Thoracic aorta (tissue), 2 donors: ENCODE results near the gene GRK1. TPM values are rescaled to one million over a fixed set of nuclear protein-coding genes. Genes with fewer than 3 reads are reported as not detected.

ENCODE experiments used
- ATAC-seq: fragments of 150-250 bp; one replicate; pipeline ENCODE4 v1.8.0; 2017; ENCODE audit warnings: low read depth; ENCODE audit not compliant: insufficient number of reproducible peaks, low FRiP score
- DNase-seq: peaks from one replicate; pipeline ENCODE4 v3.0.0-alpha.2; 2020; ENCODE audit warnings: low spot score
- H3K27ac ChIP-seq, 2 donors: fragments of 200-600 bp; sonication (generic); 1 replicate in 1 of 2; 2 replicates in 1 of 2; pipeline ENCODE4 v1.5.1; 2016; ENCODE audit warnings: mild to moderate bottlenecking in 2 of 2, moderate library complexity in 2 of 2
- H3K27me3 ChIP-seq: fragments of 200-600 bp; sonication (generic); replicated peaks from 2 replicates; pipeline ENCODE4 v1.6.0; 2016; ENCODE audit warnings: mild to moderate bottlenecking; ENCODE audit not compliant: insufficient read depth
- H3K36me3 ChIP-seq: fragments of 200-600 bp; sonication (generic); one replicate; pipeline ENCODE4 v1.5.1; 2016
- H3K4me1 ChIP-seq, 2 donors: fragments of 200-600 bp; sonication (generic); 1 replicate in 1 of 2; 2 replicates in 1 of 2; pipeline versions ENCODE4 v1.5.1 to v1.6.0; 2016; ENCODE audit warnings: low read depth in 2 of 2, mild to moderate bottlenecking in 1 of 2; ENCODE audit not compliant: control insufficient read depth in 1 of 2
- H3K4me3 ChIP-seq: fragments of 200-600 bp; sonication (generic); 2 replicates; pipeline ENCODE4 v1.5.1; 2016; ENCODE audit warnings: mild to moderate bottlenecking
- H3K9me3 ChIP-seq: fragments of 200-600 bp; sonication (generic); 2 replicates; pipeline ENCODE4 v1.5.1; 2016
- total RNA-seq, 2 donors: library from RNA; depleted of rRNA; stranded (reverse); fragments of >200 nt; gene quantifications; one replicate each; pipeline versions ENCODE4 v1.1.0 to v1.2.3, GENCODE V29; 2016
- TF ChIP-seq, protein P1 (sequence below): fragments of 200-600 bp; sonication (generic); IDR thresholded peaks from one replicate; pipeline ENCODE4 v1.5.1; 2019; ENCODE audit warnings: antibody characterized with exemption

Gene GRK1
- total RNA-seq, 2 donors from 2014 or later: not detected

DNA sequence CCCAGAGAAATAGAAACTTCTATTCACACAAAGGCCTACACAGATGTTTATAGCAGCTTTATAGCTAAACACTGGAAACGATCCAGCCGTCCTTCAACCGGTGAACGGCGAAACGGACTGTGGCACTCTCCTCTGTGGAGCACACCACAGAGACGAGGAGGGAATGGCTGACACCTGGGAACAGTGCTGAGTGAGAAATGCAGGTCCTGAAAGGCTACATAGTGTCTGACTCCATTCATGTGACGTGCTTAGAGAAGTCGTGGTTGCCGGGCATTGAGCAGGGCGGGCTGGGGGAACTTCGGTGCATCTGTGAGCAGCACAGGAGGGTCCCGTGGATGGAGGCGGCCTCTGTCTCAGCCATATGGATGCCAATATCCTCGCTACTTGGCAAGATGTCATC is 3.1 kb upstream of the GRK1 start:
- TF ChIP-seq, protein P1, sequence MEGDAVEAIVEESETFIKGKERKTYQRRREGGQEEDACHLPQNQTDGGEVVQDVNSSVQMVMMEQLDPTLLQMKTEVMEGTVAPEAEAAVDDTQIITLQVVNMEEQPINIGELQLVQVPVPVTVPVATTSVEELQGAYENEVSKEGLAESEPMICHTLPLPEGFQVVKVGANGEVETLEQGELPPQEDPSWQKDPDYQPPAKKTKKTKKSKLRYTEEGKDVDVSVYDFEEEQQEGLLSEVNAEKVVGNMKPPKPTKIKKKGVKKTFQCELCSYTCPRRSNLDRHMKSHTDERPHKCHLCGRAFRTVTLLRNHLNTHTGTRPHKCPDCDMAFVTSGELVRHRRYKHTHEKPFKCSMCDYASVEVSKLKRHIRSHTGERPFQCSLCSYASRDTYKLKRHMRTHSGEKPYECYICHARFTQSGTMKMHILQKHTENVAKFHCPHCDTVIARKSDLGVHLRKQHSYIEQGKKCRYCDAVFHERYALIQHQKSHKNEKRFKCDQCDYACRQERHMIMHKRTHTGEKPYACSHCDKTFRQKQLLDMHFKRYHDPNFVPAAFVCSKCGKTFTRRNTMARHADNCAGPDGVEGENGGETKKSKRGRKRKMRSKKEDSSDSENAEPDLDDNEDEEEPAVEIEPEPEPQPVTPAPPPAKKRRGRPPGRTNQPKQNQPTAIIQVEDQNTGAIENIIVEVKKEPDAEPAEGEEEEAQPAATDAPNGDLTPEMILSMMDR: no peak

DNA sequence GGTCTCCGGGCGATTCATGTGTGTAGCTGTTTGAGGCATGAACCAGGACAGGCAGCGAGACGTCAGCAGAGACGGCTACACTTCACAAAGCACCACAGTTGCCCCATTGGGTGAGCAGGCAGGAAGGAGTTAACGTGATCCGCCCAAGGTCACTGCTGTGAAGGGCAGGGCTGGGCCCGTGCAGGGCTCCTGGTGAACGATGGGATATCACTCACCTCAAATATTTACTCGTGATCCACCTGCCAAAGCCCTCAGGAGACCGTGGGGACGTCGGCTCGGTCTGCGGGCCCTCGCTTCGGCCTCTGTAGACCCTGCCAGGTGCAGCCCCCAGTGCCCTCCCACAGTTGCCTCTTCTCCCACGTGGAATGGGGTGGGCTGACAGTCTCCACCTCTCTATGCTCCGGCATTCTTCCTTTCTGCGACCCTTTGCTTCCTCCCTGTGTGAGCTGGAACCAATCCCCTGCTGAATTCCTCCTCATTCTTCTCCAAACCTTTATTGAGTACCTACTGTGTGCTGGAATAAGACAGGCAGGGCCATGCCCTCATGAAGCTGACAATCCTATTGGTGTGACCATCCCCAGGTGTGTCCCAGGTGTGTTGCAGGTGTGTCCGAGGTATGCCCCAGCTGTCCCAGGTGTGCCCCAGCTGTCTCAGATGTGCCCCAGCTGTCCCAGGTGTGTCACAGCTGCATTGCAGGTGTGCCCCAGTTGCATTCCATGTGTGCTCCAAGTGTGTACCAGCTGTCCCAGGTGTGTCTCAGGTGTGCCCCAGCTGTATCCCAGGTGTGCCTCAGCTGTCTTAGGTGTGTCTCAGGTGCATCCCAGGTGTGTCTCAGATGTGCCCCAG is 2.0 kb upstream of the GRK1 start:
- Histone ChIP-seq H3K27ac (no peak overlapping the region), H3K4me3 (no peak overlapping the region), H3K27me3 (no peaks in the 10 kb centered on the region), H3K4me1 (no peaks in the 10 kb centered on the region), H3K9me3 (peaks cover 7% of the 10 kb centered on the region), H3K36me3 (no peaks in the 10 kb centered on the region)
- DNase-seq (no peak), ATAC-seq (no peak)
- TF ChIP-seq, protein P1: no peak

More for the DNA sequence above, 3.1 kb upstream of the GRK1 start:
- Histone ChIP-seq H3K9me3 (peaks cover 7% of the 10 kb centered on the region), H3K36me3 (no peaks in the 10 kb centered on the region), H3K4me1 (no peaks in the 10 kb centered on the region), H3K27ac (no peak overlapping the region), H3K27me3 (no peaks in the 10 kb centered on the region), H3K4me3 (no peak overlapping the region)
- ATAC-seq (no peak), DNase-seq (no peak)

DNA sequence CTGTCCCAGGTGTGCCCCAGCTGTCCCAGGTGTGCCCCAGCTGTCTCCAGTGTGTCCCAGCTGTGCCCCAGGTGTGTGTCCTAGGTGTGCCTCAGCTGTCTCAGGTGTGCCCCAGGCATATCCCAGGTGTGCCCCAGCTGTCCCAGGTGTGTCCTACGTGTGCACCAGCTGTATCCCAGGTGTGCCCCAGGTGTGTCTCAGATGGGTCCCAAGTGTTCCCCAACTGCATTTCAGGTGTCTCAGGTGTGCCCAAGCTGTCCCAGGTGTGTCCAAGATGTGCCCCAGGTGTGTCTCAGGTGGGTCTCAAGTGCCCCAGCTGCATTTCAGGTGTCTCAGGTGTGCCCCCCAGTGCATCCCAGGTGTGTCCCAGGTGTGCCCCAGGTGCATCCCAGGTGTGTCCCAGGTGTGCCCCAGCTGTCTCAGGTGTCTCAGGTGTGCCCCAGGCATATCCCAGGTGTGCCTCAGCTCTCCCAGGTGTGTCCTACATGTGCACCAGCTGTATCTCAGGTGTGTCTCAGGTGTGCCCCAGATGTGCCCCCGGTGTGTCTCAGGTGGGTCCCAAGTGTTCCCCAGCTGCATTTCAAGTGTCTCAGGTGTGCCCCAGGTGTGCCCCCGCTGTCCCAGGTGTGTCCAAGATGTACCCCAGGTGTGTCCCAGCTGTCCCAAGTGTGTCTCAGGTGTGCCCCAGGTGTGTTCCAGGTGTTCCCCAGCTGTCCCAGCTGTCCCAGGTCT is 1.3 kb upstream of the GRK1 start:
- TF ChIP-seq, protein P1: no peak
- peaks cover 5% of the 10 kb centered on the region for H3K9me3 ChIP-seq
- no peak for DNase-seq
- no peak overlapping the region for H3K27ac ChIP-seq
- no peak overlapping the region for H3K4me3 ChIP-seq
- H3K4me1 ChIP-seq: no peaks in the 10 kb centered on the region
- no peaks in the 10 kb centered on the region for H3K27me3 ChIP-seq
- ATAC-seq: no peak
- no peaks in the 10 kb centered on the region for H3K36me3 ChIP-seq

DNA sequence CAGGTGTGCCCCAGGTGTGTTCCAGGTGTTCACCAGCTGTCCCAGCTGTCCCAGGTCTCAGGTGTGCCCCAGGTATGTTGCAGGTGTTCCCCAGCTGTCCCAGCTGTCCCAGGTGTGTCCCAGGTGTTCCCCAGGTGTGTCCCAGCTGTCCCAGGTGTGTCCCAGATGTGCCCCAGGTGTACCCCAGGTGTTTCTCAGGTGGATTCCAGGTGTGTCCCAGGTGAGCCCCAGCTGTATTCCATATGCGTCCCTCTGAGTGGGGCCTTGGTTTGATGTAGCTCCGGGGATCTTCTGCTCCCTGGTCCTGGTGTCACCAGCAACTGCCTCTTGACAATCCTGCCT is 719 bp upstream of the GRK1 start:
- Histone ChIP-seq H3K27me3 (no peaks in the 10 kb centered on the region), H3K9me3 (peaks cover under 1% of the 10 kb centered on the region), H3K27ac (no peak overlapping the region), H3K4me3 (no peak overlapping the region), H3K4me1 (no peaks in the 10 kb centered on the region), H3K36me3 (no peaks in the 10 kb centered on the region)
- no peak for ATAC-seq
- TF ChIP-seq, protein P1: no peak
- no peak for DNase-seq

DNA sequence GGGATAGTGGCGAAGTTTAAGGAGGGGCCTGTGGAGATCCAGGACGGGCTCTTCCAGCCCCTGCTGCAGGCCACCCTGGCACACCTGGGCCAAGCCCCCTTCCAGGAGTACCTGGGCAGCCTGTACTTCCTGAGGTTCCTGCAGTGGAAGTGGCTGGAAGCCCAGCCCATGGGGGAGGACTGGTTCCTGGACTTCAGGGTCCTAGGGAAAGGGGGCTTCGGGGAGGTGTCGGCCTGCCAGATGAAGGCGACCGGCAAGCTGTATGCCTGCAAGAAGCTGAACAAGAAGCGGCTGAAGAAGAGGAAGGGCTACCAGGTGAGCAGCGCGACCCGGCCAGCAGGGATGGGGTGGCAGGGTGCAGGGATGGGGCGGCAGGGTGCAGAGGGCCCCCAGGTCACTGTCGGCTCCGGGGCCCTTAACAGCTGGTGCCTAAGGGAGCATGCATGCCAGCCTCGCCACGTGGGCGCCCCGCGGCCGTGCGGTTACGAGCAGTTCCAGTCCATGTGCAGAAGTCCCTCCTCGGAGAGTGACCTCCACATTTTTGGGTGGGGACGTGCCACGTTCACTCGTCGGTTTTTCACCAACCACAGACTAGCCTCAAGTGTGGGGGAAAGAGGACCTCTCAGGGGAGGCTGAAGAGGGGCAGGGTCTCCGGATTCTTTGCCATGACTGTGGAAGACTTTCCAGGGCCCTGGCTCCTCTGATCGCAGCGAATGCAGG is 912 bp downstream of the GRK1 start:
- no peak for DNase-seq
- Histone ChIP-seq H3K27ac (no peak overlapping the region), H3K4me1 (no peaks in the 10 kb centered on the region), H3K36me3 (no peaks in the 10 kb centered on the region), H3K9me3 (no peaks in the 10 kb centered on the region), H3K27me3 (no peaks in the 10 kb centered on the region), H3K4me3 (no peak overlapping the region)
- ATAC-seq: no peak
- TF ChIP-seq, protein P1: no peak
